HEK293T (cell line): ENCODE results near the gene IQSEC1.

ENCODE experiments used
- CTCF ChIA-PET: fragments of 350-600 bp; formaldehyde crosslinking; extraction: SDS; loops from one replicate; lab custom pipeline; 2021; ENCODE audit warnings: antibody characterized with exemption, inconsistent platforms; lab: Yijun Ruan, JAX
- POLR2A ChIA-PET: fragments of 350-600 bp; formaldehyde crosslinking; extraction: SDS; loops from one replicate; lab custom pipeline; 2020; ENCODE audit warnings: antibody characterized with exemption, inconsistent platforms; lab: Yijun Ruan, JAX
- DNase-seq: peaks from one replicate; pipeline ENCODE4 v3.0.0; 2012; ENCODE audit warnings: mixed read lengths; ENCODE audit errors: extremely low spot score
- ARNT ChIP-seq: fragments of 450-650 bp; IDR thresholded peaks from 2 replicates; pipeline ENCODE4 v1.6.1; 2017; ENCODE audit warnings: mild to moderate bottlenecking
- BHLHE40 ChIP-seq: fragments of 450-650 bp; IDR thresholded peaks from 2 replicates; pipeline ENCODE4 v1.6.1; 2016; ENCODE audit warnings: mild to moderate bottlenecking, moderate library complexity, borderline replicate concordance
- CTBP1 ChIP-seq: fragments of 450-650 bp; IDR thresholded peaks from 2 replicates; pipeline ENCODE4 v1.6.1; 2016; ENCODE audit warnings: borderline replicate concordance
- ELF4 ChIP-seq: fragments of 450-650 bp; IDR thresholded peaks from 2 replicates; pipeline ENCODE4 v1.6.1; 2017; ENCODE audit warnings: antibody characterized with exemption
- FOXA1 ChIP-seq: fragments of 450-650 bp; IDR thresholded peaks from 2 replicates; pipeline ENCODE4 v1.6.1; 2016; ENCODE audit warnings: mild to moderate bottlenecking
- FOXK2 ChIP-seq: fragments of 450-650 bp; IDR thresholded peaks from 2 replicates; pipeline ENCODE4 v1.6.1; 2016; ENCODE audit warnings: mild to moderate bottlenecking
- FOXM1 ChIP-seq: fragments of 450-650 bp; IDR thresholded peaks from 2 replicates; pipeline ENCODE4 v1.6.1; 2017; ENCODE audit warnings: mild to moderate bottlenecking, borderline replicate concordance
- HDGF ChIP-seq: fragments of 450-650 bp; IDR thresholded peaks from 2 replicates; pipeline ENCODE4 v1.6.1; 2017; ENCODE audit warnings: antibody characterized with exemption, borderline replicate concordance
- L3MBTL2 ChIP-seq: fragments of 450-650 bp; conservative IDR thresholded peaks from 2 replicates; pipeline ENCODE4 v1.6.1; 2016; ENCODE audit warnings: mild to moderate bottlenecking
- LEF1 ChIP-seq: fragments of 450-650 bp; IDR thresholded peaks from 2 replicates; pipeline ENCODE4 v1.6.1; 2017; ENCODE audit warnings: mild to moderate bottlenecking, borderline replicate concordance
- NFRKB ChIP-seq: fragments of 450-650 bp; IDR thresholded peaks from 2 replicates; pipeline ENCODE4 v1.6.1; 2016; ENCODE audit warnings: mild to moderate bottlenecking, moderate library complexity
- SP1 ChIP-seq: fragments of 450-650 bp; IDR thresholded peaks from 2 replicates; pipeline ENCODE4 v1.6.1; 2017
- SUZ12 ChIP-seq: fragments of 450-650 bp; IDR thresholded peaks from 2 replicates; pipeline ENCODE4 v1.6.1; 2016; ENCODE audit warnings: mild to moderate bottlenecking
- TARDBP ChIP-seq: fragments of 450-650 bp; IDR thresholded peaks from 2 replicates; pipeline ENCODE4 v1.6.1; 2016
- ZNF384 ChIP-seq: fragments of 450-650 bp; IDR thresholded peaks from 2 replicates; pipeline ENCODE4 v1.6.1; 2016
- TF ChIP-seq, protein P1 (sequence below): fragments of 450-650 bp; IDR thresholded peaks from 2 replicates; pipeline ENCODE4 v1.6.1; 2016

Gene IQSEC1

DNA sequence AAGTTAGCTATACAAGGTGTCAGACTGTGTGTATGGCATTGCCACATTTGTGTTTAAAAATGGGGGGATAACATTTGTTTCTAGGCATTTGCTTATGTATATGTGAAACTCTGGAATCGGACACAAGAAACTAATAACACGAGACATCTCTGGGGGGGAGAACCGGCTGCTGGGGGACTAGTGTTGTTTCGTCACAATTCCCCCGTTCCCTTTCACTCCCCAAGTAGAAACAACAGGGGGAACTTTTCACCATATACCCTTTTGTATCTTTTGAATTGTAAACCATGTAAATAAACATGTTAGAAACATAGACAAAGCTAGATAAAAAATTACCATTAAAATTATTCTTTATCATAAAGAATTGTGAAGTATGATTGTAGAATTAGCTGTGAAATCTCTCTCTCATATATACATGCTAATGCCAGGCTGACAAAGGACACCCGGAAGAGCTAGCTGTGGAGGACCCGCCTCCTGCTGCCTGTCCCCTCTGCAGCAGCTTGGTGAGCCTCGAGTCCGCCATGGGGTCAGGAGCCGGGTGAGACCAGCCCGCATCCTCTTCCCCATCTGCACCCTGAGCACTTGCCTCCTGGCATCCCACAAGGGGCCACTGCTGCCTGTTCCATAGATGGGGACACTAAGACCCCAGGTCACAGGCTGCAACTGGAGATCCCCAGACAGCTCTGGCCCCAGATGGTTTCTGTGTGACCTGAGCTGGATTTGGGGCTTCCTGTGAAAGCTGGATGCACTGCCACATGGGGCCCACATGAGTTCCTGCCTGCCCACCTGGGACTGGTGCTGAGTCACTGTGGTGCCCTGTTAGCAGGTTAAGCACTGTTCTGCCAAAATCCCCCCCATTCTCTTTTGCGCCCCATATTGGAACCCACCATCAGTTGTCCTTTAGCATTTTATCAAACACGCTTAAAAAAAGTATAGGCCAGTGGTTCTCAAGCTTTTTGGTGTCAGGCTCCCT, 91.6 kb downstream of the IQSEC1 start:
- POLR2A ChIA-PET: no interaction called here
- no peak for DNase-seq
- CTCF ChIA-PET: interaction anchor here (1.8 to 3.3 kb wide), 2 partner anchors 90 to 140 kb away, joined by 4 to 11 read pairs; partner anchors contain the start of gene RPL32
- no peak for TF ChIP-seq LEF1
- TF ChIP-seq FOXK2: no peak
- TF ChIP-seq BHLHE40: no peak
- TF ChIP-seq FOXA1: no peak

DNA sequence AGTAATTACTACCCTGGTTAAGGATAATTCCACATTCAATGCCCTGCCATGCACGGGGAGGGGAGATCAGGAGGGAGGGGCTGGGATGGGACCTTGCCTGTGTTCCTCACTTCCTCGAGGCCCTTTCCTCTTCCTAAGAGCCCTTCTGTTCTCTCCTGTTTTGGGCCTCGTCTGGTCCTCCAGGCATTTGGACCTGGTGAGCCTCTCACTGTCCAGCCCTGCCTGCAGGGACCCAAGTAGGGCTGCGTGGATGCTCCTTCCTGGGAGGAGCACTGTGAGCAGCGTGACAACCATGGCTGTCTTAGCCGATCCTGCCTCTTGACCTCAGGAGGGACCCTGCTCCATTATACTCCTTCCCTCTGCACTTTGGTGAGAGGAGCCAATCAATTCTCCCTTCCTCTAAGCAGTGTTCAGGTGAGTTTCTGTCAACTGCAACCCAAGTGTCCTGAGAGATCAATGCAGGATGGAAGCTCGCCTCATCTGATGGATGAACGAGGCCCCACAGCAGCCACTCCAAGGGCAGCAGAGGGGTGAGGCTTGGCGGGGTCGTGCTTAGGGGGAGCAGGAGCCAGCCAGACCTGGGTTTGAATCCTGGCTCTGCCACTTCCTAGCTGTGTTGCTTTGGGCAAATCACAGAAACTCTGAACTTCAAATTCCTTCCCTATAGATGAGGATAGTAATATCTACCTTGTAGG, 92.5 kb downstream of the IQSEC1 start:
- DNase-seq: no peak
- TF ChIP-seq CTBP1 (no peak), ARNT (no peak), BHLHE40 (no peak), SUZ12 (no peak), FOXA1 (no peak), LEF1 (no peak), FOXK2 (no peak), HDGF (no peak), NFRKB (no peak), FOXM1 (no peak), TARDBP (no peak), ELF4 (no peak), L3MBTL2 (no peak), ZNF384 (no peak), SP1 (no peak)
- TF ChIP-seq, protein P1, sequence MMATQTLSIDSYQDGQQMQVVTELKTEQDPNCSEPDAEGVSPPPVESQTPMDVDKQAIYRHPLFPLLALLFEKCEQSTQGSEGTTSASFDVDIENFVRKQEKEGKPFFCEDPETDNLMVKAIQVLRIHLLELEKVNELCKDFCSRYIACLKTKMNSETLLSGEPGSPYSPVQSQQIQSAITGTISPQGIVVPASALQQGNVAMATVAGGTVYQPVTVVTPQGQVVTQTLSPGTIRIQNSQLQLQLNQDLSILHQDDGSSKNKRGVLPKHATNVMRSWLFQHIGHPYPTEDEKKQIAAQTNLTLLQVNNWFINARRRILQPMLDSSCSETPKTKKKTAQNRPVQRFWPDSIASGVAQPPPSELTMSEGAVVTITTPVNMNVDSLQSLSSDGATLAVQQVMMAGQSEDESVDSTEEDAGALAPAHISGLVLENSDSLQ: no peak
- ChIA-PET POLR2A (no interaction called here), CTCF (interaction anchor here (0.6 to 3.3 kb wide), 4 partner anchors 9 to 139 kb away, joined by 3 to 11 read pairs (median 4); partner anchors contain the start of gene RPL32)

DNA sequence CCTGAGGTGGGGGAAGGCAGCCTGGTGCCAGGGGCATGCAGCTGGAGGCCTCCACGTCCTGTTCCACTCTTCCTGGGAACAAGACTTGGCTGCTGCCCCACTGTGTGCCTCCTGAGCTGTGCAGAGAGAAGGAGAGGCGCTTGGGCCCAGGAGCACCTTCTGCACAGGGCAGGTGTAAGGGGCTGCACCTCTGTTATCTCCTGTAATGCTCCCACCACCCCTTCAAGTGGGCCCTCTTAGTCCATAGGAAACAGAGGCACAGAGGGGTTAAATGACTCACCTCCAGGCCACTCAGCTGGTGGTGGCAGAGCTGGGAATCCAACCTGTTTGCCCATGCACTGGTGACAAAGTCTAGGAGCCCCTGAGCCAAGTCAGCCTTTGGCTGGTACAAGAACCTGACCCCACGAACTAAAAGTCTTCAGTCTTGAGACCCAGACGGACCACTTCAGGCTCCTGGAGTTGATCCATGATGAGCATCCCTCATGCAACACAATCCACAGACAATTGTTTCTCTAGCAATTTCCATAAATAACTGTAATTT, 93.2 kb downstream of the IQSEC1 start:
- CTCF ChIA-PET: interaction anchor here (0.6 to 0.7 kb wide), 2 partner anchors 9 to 34 kb away, joined by 3 read pairs; no protein-coding TSS in a partner anchor
- DNase-seq: no peak
- POLR2A ChIA-PET: no interaction called here
- no peak for TF ChIP-seq NFRKB
- TF ChIP-seq TARDBP: no peak
- TF ChIP-seq ELF4: no peak
- no peak for TF ChIP-seq ARNT
- no peak for TF ChIP-seq FOXK2
- no peak for TF ChIP-seq BHLHE40
- TF ChIP-seq FOXA1: no peak
- no peak for TF ChIP-seq FOXM1
- TF ChIP-seq SUZ12: no peak
- no peak for TF ChIP-seq ZNF384
- TF ChIP-seq, protein P1: no peak
- TF ChIP-seq CTBP1: no peak
- TF ChIP-seq LEF1: no peak
- no peak for TF ChIP-seq HDGF
- no peak for TF ChIP-seq L3MBTL2
- TF ChIP-seq SP1: no peak

DNA sequence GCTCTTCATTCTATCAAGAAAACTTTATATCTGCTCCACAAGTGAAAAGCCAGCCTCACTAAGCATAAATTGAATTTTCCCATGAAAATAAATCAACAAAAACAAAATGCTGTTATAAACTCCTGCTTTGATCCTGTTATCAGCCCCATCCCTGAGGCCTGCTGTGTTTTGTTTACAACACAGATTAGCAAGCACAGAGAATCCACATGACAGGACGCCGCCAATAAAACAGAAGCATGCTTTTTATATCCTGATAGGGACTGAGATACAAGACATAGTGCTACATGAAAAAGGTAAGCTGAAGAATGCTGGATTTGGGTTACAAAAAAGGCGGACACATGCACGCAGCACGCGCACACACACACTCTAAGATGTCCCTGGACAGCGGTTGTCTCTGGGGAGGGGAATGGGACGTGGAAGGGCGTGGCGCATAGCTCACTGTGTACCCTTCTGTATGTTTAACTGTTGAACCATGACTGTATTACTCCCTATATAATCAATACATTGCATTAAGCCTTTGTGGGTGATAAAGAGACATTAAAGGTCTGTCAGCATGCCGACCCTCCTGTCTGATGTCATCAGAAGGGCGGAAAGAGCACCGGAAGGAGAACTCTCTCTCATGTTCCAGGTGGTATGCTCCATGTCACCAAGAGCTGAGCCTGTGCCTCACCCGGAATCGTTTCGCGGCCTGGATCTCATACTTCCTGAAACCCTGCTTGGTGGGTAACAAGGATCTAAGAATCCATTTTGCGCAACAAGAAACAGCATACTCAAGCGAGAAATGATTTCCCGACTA, 93.9 kb downstream of the IQSEC1 start:
- ChIA-PET POLR2A (no interaction called here), CTCF (no interaction called here)
- TF ChIP-seq SP1 (no peak), FOXM1 (no peak), FOXA1 (no peak), ARNT (no peak), SUZ12 (no peak), LEF1 (no peak), L3MBTL2 (no peak), ELF4 (no peak), NFRKB (no peak)
- TF ChIP-seq, protein P1: no peak
- DNase-seq: no peak

DNA sequence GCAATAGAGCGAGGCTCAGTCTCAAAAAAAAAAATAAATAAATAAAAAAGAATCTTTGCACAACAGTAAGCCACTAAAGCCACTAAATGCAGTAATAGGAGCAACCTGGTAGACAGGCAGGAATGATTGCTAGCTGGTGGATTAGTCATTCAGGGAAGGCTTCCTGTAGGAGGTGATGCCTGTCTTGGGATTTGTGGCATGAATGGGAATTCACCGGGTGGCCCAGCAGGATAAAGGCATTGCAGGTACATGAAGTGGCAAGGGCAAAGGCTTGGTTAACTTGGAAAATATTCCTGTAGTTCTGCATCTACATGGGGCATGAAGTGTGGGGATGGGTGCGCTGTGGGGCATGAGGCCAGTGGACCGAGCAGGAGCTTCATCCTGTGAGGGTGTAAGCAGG, 94.5 kb downstream of the IQSEC1 start:
- DNase-seq: no peak
- ChIA-PET POLR2A (no interaction called here), CTCF (no interaction called here)
- TF ChIP-seq ZNF384: no peak
- no peak for TF ChIP-seq SUZ12
- TF ChIP-seq LEF1: no peak
- TF ChIP-seq BHLHE40: no peak
- no peak for TF ChIP-seq ARNT
- no peak for TF ChIP-seq FOXA1
- no peak for TF ChIP-seq FOXM1
- TF ChIP-seq TARDBP: no peak
- TF ChIP-seq ELF4: no peak
- TF ChIP-seq SP1: no peak
